ENCODE measurements around the gene PODN.

The PODN gene

DNA sequence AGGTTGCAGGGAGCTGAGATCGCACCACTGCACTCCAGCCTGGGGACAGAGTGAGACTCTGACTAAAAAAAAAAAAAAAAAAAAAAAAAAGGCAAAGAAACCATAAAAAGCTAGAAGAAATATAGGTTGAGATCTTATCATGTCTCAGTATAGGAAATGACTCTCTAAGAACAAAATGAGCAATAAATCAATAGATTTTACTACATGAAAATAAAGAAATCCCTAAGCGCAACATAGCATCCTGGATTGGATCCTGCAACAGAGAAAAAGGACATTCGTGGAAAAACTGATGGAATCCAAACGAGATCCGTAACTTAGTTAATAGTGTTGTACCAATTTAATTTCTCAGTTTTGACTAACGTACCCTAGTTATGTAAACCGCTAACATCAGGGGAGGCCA is 45.1 kb downstream of the PODN start:
- no peak for DNase-seq (ENCODE audit: extremely low read depth, low read depth)
- TF ChIP-seq, protein P1, sequence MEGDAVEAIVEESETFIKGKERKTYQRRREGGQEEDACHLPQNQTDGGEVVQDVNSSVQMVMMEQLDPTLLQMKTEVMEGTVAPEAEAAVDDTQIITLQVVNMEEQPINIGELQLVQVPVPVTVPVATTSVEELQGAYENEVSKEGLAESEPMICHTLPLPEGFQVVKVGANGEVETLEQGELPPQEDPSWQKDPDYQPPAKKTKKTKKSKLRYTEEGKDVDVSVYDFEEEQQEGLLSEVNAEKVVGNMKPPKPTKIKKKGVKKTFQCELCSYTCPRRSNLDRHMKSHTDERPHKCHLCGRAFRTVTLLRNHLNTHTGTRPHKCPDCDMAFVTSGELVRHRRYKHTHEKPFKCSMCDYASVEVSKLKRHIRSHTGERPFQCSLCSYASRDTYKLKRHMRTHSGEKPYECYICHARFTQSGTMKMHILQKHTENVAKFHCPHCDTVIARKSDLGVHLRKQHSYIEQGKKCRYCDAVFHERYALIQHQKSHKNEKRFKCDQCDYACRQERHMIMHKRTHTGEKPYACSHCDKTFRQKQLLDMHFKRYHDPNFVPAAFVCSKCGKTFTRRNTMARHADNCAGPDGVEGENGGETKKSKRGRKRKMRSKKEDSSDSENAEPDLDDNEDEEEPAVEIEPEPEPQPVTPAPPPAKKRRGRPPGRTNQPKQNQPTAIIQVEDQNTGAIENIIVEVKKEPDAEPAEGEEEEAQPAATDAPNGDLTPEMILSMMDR (IDR thresholded peaks at IDR 0.05; ENCODE audit: low read depth, low read length, missing control alignments): no peak
- no peak overlapping the region for H3K4me3 ChIP-seq (replicated peaks; ENCODE audit: low read depth, low read length)

DNA sequence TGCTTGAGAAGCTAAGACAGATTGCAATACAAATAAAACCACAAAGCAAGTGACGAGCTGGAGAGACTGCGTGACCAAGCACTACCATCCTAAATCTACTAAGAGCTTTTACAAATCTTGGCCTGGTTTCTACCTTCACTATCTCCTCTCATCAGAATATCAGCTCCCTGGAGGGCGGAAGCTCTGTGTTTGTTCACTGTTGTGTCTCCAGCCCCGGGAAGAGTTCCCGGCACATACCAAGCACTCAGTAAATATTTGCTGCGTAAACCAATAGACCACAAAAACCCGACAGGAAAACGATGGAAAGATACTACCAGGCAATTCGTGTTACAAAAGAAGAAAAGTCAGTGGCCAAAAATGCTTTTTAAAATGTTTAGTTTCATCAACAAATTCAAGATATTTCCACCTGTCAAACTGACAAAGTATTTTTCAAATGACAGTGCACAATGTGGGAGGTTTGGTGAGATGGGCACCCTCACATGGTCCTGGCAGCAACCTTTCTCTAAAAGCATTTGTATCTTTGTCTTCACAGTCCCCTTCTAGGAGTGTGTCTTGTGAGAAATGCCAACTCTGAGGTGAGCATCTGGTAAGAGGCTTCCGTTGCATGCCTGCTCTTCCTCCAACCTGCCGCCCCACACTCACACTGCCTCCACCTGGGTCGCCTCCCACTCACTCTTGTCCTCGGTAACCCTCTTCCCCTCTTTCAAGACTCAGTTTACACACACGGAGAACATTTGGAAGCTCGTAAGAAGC is 45.7 kb downstream of the PODN start:
- peak; percentile 65 for DNase-seq (ENCODE audit: extremely low read depth, low read depth)
- no peak overlapping the region for H3K4me3 ChIP-seq (replicated peaks; ENCODE audit: low read depth, low read length)
- TF ChIP-seq, protein P1 (IDR thresholded peaks at IDR 0.05; ENCODE audit: low read depth, low read length, missing control alignments): no peak

DNA sequence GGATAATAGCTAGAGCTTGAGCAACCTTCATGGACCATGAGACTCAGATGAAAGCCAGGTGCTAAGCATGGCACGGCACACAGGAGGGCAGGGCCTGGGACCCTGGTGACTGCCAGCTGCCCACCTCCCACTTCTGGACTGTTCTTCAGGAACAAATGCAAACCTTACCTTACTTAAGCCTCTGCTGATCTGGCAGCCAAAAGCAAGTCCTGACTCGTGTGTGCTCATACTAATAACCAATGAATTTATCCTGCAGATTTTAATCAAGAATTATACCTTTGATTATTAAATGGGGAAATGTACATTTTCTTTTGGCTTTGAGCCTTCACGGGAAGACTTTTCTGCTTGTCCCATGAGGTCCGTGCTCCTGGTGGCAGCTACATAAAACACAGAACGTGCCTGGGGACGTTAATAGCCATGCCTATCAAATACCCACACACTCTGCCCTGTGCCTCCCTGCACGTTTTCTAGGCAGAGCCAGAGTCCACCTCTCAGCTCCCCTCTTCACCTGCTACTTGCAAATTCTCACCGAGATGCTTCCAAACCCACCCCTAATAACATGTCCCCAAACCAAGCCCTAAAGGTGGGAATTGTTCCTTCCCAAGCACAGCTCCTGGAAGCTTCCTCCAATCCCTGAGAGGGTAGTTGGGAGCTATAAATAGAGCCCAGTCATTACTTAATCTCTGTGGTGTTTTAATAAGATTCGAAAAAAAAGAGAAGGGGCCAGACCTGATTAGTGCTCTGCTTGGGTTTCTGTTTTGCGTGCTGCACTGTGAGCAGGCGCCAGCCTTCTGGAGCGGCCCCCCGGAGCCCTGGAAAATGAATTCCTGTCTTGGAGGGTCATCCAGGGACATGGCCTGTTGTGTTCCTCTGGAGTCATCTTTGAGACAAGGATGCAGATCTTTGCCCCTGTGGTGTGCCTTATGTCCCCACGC is 46.9 kb downstream of the PODN start:
- H3K4me3 ChIP-seq (replicated peaks; ENCODE audit: low read depth, low read length): no peak overlapping the region
- TF ChIP-seq, protein P1 (IDR thresholded peaks at IDR 0.05; ENCODE audit: low read depth, low read length, missing control alignments): no peak
- no peak for DNase-seq (ENCODE audit: extremely low read depth, low read depth)

DNA sequence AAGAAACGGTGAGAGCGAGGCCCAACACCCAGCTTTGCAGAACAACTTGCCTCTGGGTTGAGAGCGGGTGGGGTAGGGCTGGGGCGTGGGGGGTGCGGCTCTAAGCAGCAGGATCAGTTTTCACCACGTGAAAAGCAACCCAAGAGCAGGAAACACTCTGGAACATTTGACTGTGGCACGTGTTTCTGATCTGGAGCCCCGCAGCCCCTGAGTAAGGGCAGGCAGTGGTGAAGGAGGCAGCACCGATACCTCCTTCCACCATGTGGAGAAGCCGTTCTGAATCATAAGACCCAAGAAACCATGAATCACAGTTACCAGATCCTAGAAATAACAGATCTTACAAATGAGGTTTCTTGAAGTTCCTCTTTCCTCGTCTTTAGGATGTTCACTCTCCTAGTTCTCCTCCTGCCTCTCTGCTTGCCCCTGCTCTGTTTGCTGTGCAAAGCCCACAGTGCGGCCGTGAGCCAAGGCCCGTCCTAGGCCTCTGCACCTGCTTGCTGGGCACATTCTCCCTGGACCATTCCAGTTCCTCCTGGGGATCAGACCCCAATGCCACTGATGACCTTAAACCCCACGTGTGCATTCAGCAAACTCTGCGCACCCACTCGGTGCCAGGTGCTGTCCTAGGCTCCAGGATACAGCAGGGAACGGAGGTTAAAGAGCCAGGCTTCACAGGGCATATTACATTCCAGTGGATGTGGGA is 48.5 kb downstream of the PODN start:
- DNase-seq (ENCODE audit: extremely low read depth, low read depth): peak; percentile 55
- TF ChIP-seq, protein P1 (IDR thresholded peaks at IDR 0.05; ENCODE audit: low read depth, low read length, missing control alignments): no peak
- no peak overlapping the region for H3K4me3 ChIP-seq (replicated peaks; ENCODE audit: low read depth, low read length)

DNA sequence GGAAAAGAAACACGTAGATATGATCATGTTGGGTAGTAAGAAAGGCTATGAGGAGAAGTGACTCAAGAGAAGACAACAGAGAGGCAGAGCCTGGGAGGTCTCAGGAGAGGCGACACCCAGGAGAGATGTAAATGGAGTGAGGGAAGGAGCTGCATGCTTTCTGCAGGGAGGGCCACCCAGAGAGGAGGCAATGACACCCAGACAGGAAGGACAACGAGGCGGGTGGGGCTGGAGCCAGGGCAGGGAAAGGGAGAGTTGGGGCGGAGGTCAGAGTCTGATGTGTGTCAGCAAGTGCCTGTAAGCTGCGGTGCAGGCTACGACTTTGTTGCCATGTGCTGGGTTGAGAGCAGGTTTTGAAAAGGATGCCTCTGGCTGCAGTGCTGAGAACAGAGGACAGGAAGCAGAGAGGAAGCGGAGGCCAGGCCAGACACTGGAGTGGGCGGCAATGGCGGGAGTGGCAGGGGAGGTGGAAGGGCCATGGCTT is 49.1 kb downstream of the PODN start:
- no peak for DNase-seq (ENCODE audit: extremely low read depth, low read depth)
- TF ChIP-seq, protein P1 (IDR thresholded peaks at IDR 0.05; ENCODE audit: low read depth, low read length, missing control alignments): no peak
- no peak overlapping the region for H3K4me3 ChIP-seq (replicated peaks; ENCODE audit: low read depth, low read length)

DNA sequence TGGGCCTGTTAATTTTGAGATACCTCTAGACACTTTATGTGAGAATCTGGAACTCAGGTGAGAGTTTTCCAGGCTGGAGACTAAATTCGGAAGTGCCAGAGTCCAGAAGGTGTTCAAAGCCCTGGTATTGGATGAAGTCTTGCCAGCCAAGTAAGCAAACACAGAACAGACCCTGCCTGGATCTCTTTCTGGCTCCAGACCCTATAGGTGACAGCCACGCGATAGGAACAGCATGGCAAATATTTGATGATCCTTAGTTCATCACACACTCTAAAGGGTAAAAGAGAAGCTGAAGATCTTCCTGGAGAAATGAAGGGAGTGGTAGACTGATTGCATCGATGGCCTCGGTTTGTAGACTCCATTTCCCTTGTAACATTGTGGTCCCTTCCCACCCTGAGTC is 49.7 kb downstream of the PODN start:
- TF ChIP-seq, protein P1 (IDR thresholded peaks at IDR 0.05; ENCODE audit: low read depth, low read length, missing control alignments): no peak
- no peak overlapping the region for H3K4me3 ChIP-seq (replicated peaks; ENCODE audit: low read depth, low read length)
- no peak for DNase-seq (ENCODE audit: extremely low read depth, low read depth)
